Panc1 (cell line): ENCODE data around the gene PROX2.

Experiments used
- CTCF ChIP-seq: fragments of 450-650 bp; IDR thresholded peaks from 2 replicates; pipeline ENCODE4 v1.5.1; 2017; ENCODE audit warnings: mild to moderate bottlenecking
- TCF7L2 ChIP-seq: IDR thresholded peaks from 2 replicates; pipeline ENCODE4 v1.6.1; 2011; ENCODE audit warnings: mild to moderate bottlenecking, low read depth, low read length, inconsistent platforms

- no peak for TF ChIP-seq CTCF
- no peak for TF ChIP-seq TCF7L2
Measured at GRCh38 chr14:74882103-74882920, 6.4 kb upstream of the PROX2 start.
